PC-3 (cell line): ENCODE results near the gene IQSEC3. TPM values are rescaled to one million over a fixed set of nuclear protein-coding genes. Genes with fewer than 3 reads are reported as not detected.
"Not testable (repeated sequence)": the region's sequence is repeated elsewhere in the genome, so short reads cannot be mapped to it uniquely, and the experiment has no call there.

Source experiments
- ATAC-seq: fragments of 200-7000 bp; cut with Tn5 transposase; 2 replicates; pipeline ENCODE4 v1.9.1; 2020; ENCODE audit warnings: mild to moderate bottlenecking, moderate library complexity
- BruUV-seq: library from RNA; stranded (reverse); fragments of 400-500 nt; replicated peaks from 2 replicates; lab custom pipeline; 2021; lab: Mats Ljungman, UMichigan
- CTCF ChIA-PET: fragments of 300-600 bp; sonication (Branson Sonifier 250); formaldehyde crosslinking; loops from one replicate; lab custom pipeline; 2022; ENCODE audit warnings: antibody characterized with exemption; lab: Charles Lee
- POLR2A ChIA-PET: fragments of 300-600 bp; sonication (Branson Sonifier 250); formaldehyde crosslinking; loops from one replicate; lab custom pipeline; 2022; ENCODE audit warnings: antibody characterized with exemption; ENCODE audit not compliant: unreplicated experiment; lab: Charles Lee
- DNase-seq: peaks from one replicate; pipeline ENCODE4 v3.0.0-alpha.2; 2015
- H2AFZ ChIP-seq: fragments of 300-600 bp; sonication (generic); 2 replicates; pipeline ENCODE4 v1.6.0; 2016; ENCODE audit warnings: antibody characterized with exemption, low read length
- H3F3A ChIP-seq: fragments of 300-600 bp; sonication (generic); one replicate; pipeline ENCODE4 v1.6.0; 2017; ENCODE audit warnings: antibody characterized with exemption, low read length, control low read depth, mild to moderate bottlenecking; ENCODE audit not compliant: unreplicated experiment
- H3K27ac ChIP-seq: fragments of 300-600 bp; sonication (generic); 2 replicates; pipeline ENCODE4 v1.5.1; 2016; ENCODE audit warnings: mild to moderate bottlenecking, low read length
- H3K27me3 ChIP-seq: fragments of 300-600 bp; sonication (generic); 2 replicates; pipeline ENCODE4 v1.6.1; 2016; ENCODE audit warnings: low read length, mixed read lengths
- H3K36me3 ChIP-seq: fragments of 300-600 bp; sonication (generic); 2 replicates; pipeline ENCODE4 v1.6.1; 2016; ENCODE audit warnings: low read depth, mixed run types, low read length, mixed read lengths
- H3K4me1 ChIP-seq: fragments of 300-600 bp; sonication (generic); 2 replicates; pipeline ENCODE4 v1.5.1; 2016; ENCODE audit warnings: low read length; ENCODE audit not compliant: insufficient read depth
- H3K4me2 ChIP-seq: fragments of 300-600 bp; sonication (generic); 2 replicates; pipeline ENCODE4 v1.6.0; 2016; ENCODE audit warnings: low read length
- H3K4me3 ChIP-seq: fragments of 300-600 bp; sonication (generic); 2 replicates; pipeline ENCODE4 v1.5.1; 2016; ENCODE audit warnings: mild to moderate bottlenecking, low read length, mixed read lengths
- H3K79me2 ChIP-seq: fragments of 300-600 bp; sonication (generic); 2 replicates; pipeline ENCODE4 v1.6.1; 2017; ENCODE audit warnings: low read length, mixed read lengths
- H3K9ac ChIP-seq: fragments of 300-600 bp; sonication (generic); 2 replicates; pipeline ENCODE4 v1.6.0; 2016; ENCODE audit warnings: mild to moderate bottlenecking, low read length
- H3K9me2 ChIP-seq: fragments of 300-600 bp; sonication (generic); replicated peaks from 2 replicates; pipeline ENCODE4 v1.6.1; 2016; ENCODE audit warnings: mixed run types, low read length, mixed read lengths
- H3K9me3 ChIP-seq: fragments of 300-600 bp; sonication (generic); 2 replicates; pipeline ENCODE4 v1.6.1; 2016; ENCODE audit warnings: low read length, mixed read lengths
- H4K20me1 ChIP-seq: fragments of 300-600 bp; sonication (generic); 2 replicates; pipeline ENCODE4 v1.6.1; 2016; ENCODE audit warnings: low read length, mixed read lengths
- EZH2 ChIP-seq: fragments of 300-600 bp; sonication (generic); IDR thresholded peaks from one replicate; pipeline ENCODE4 v1.6.1; 2017; ENCODE audit warnings: antibody characterized with exemption, mild to moderate bottlenecking, low read length; ENCODE audit not compliant: unreplicated experiment
- EZH2phosphoT487 ChIP-seq: fragments of 300-600 bp; sonication (generic); IDR thresholded peaks from 2 replicates; pipeline ENCODE4 v1.6.1; 2018; ENCODE audit warnings: mild to moderate bottlenecking, antibody characterized with exemption, low read length, borderline replicate concordance
- intact Hi-C: fragments of 100-400 bp; cut with micrococcal nuclease; formaldehyde crosslinking; loops from 2 replicates; pipeline ENCODE4 v1.9.0; 2023
- total RNA-seq: library from RNA; depleted of rRNA; stranded (reverse); fragments of >200 nt; gene quantifications from 2 replicates; pipeline ENCODE4 v1.2.3, GENCODE V29; 2014
- TF ChIP-seq, protein P1 (sequence below): fragments of 300-600 bp; sonication (generic); conservative IDR thresholded peaks from 2 replicates; pipeline ENCODE4 v1.5.1; 2017; ENCODE audit warnings: antibody characterized with exemption, low read depth, mild to moderate bottlenecking, low read length

IQSEC3 gene
- total RNA-seq, 1 experiment from 2014 or later = 0.11 TPM

DNA sequence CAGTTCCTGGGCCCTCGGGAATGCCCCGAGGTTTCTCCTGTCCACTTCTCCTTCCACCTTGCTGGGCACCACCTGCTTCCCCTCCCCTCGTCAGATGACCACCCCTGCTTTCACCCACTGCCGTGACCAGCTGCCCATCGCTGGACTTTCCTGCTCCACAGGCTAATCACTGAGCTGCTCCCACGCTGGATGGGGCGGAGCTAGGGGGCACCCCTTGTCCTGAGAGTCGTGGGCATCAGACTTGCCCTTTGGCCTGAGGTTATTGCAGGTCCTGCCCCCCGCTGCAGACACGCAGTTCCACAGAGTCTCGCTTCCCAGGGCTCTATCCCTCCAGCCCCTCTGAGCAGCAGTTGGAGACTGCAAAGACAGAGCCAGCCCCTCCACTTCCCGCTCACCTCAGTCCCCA, 147.0 kb downstream of the IQSEC3 start:
- H3K4me2 ChIP-seq = peak overlapping the region; percentile 60
- peak overlapping the region; percentile 15; the same call in 1 of the 2 replicates for H2AFZ ChIP-seq
- H3K9me2 ChIP-seq = no peaks in the 10 kb centered on the region
- no peak overlapping the region for H3K9ac ChIP-seq
- no peak overlapping the region for H3K27ac ChIP-seq
- no peaks in the 10 kb centered on the region for H3F3A ChIP-seq
- no TSS peak for BruUV-seq
- peaks cover 29% of the 10 kb centered on the region for H3K27me3 ChIP-seq
- H3K79me2 ChIP-seq = no peaks in the 10 kb centered on the region
- no peaks in the 10 kb centered on the region for H3K9me3 ChIP-seq
- no peak for ATAC-seq
- POLR2A ChIA-PET = no interaction called here
- peak overlapping the region; percentile 42 for H3K4me3 ChIP-seq
- H3K36me3 ChIP-seq = no peaks in the 10 kb centered on the region
- H3K4me1 ChIP-seq = no peaks in the 10 kb centered on the region
- DNase-seq = no peak
- CTCF ChIA-PET = no interaction called here
- intact Hi-C loops = no loop called here
- H4K20me1 ChIP-seq = no peaks in the 10 kb centered on the region
- TF ChIP-seq EZH2phosphoT487 (no peak), EZH2 (no peak)
- TF ChIP-seq, protein P1, sequence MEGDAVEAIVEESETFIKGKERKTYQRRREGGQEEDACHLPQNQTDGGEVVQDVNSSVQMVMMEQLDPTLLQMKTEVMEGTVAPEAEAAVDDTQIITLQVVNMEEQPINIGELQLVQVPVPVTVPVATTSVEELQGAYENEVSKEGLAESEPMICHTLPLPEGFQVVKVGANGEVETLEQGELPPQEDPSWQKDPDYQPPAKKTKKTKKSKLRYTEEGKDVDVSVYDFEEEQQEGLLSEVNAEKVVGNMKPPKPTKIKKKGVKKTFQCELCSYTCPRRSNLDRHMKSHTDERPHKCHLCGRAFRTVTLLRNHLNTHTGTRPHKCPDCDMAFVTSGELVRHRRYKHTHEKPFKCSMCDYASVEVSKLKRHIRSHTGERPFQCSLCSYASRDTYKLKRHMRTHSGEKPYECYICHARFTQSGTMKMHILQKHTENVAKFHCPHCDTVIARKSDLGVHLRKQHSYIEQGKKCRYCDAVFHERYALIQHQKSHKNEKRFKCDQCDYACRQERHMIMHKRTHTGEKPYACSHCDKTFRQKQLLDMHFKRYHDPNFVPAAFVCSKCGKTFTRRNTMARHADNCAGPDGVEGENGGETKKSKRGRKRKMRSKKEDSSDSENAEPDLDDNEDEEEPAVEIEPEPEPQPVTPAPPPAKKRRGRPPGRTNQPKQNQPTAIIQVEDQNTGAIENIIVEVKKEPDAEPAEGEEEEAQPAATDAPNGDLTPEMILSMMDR = no peak

DNA sequence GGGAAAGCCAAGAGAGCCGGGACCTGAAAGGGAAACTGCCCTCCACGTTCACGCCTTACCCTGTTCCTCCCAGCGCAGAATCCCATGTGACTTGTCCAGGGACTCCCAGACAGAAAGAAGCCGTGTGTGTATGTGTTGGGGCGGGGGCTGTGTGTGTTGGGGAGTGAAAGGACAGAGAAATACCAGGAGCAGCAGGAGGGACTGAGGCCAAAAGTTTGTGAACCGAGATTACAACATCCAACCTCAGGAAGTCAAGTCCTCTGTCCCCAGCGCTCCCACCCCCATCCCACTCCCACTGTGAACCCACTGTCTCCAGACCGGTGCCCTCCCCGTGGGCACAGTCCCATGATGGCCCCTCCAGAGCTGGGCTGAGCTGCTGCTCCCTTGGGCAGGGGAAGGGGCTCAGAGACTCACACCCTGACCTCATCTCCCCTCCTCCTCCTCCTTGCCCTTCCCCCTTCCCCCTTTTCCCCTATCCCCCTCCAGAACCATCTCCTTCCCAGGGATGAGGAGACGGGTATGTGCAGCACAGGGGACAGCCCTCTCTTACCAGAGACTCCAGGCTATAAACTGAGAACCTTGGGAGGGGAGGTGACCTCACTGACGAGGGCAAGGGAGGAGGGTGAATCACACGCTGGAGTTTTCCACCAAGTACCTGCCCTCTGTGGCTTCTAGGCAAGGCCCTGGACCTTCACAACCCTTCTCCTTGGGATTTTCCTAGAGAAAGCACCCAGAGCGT, 147.6 kb downstream of the IQSEC3 start, which contains the start of gene SLC6A12:
SLC6A12 (minus strand) TSS at position 155 of the 739 bp plus-strand sequence. CDS start 4,171 bp downstream, outside the sequence.
- DNase-seq (no peak), ATAC-seq (no peak)
- peak within 1 kb of the TSS; percentile 60 for H3K4me2 ChIP-seq
- H3K9ac ChIP-seq = no peak within 1 kb of the TSS
- no peaks in the 10 kb centered on the region for H3F3A ChIP-seq
- no peaks in the 10 kb centered on the region for H3K9me2 ChIP-seq
- POLR2A ChIA-PET = no interaction called here
- no peaks in the 10 kb centered on the region for H4K20me1 ChIP-seq
- peaks cover 22% of the 10 kb centered on the region for H3K27me3 ChIP-seq
- no peaks in the 10 kb centered on the region for H3K9me3 ChIP-seq
- TF ChIP-seq EZH2 (no peak), EZH2phosphoT487 (no peak)
- TF ChIP-seq, protein P1 = no peak
- intact Hi-C loops = no loop called here
- H3K36me3 ChIP-seq = no peaks in the 10 kb centered on the region
- peak within 1 kb of the TSS; percentile 15; the same call in 1 of the 2 replicates for H2AFZ ChIP-seq
- no peak within 1 kb of the TSS for H3K27ac ChIP-seq
- H3K79me2 ChIP-seq = no peaks in the 10 kb centered on the region
- CTCF ChIA-PET = no interaction called here
- BruUV-seq = no TSS peak
- H3K4me1 ChIP-seq = no peaks in the 10 kb centered on the region
- H3K4me3 ChIP-seq = peak within 1 kb of the TSS; percentile 42

DNA sequence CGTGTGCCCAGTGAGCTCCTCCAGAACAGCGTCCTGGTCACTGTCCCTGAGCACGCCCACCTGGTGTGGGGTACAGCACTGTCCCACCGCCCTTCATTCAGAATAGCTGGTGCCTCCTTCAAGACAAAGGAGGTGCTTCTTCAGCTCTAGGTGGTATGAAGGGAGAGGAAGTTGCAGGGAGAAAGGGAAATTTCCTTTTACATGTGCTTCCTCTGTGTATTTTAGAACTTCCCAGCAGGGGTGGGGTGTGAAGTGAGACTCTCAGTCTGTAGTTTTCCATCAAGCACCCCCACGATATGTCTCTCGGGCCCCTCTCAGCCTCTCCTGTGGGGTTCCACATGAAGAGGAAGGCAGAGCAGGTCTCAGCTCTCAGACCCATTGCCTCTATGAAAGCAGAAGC, 148.5 kb downstream of the IQSEC3 start:
- Histone ChIP-seq H3K4me2 (no peak overlapping the region), H2AFZ (no peak overlapping the region), H3F3A (no peaks in the 10 kb centered on the region), H3K9ac (no peak overlapping the region), H3K79me2 (no peaks in the 10 kb centered on the region), H3K27ac (no peak overlapping the region), H3K27me3 (peaks cover 21% of the 10 kb centered on the region), H3K9me2 (no peaks in the 10 kb centered on the region), H4K20me1 (no peaks in the 10 kb centered on the region), H3K9me3 (no peaks in the 10 kb centered on the region), H3K4me1 (no peaks in the 10 kb centered on the region), H3K4me3 (no peak overlapping the region), H3K36me3 (no peaks in the 10 kb centered on the region; the same call in 1 of the 2 replicates)
- TF ChIP-seq EZH2 = no peak
- TF ChIP-seq, protein P1 = no peak
- no peak for TF ChIP-seq EZH2phosphoT487
- BruUV-seq = no TSS peak
- ChIA-PET CTCF (no interaction called here), POLR2A (no interaction called here)
- no peak for DNase-seq
- intact Hi-C loops = no loop called here
- ATAC-seq = no peak

DNA sequence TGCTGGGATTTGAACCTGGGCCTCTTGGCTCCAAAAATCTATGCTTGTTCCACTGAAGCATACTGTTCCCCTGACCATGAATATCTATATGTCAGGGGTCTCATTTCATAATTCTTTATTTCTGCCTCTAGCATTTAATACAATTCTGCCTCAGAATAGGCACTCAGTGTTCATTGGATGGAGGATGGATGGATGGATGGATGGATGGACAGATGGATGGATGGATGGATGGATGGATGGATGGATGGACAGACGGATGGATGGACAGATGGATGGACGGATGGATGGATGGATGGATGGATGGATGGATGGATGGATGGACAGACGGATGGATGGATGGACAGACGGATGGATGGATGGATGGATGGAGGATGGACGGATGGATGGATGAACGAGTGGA, 150.5 kb downstream of the IQSEC3 start:
- DNase-seq, POLR2A ChIA-PET, BruUV-seq: not testable (repeated sequence)

More for the DNA sequence above, 150.5 kb downstream of the IQSEC3 start:
- H3K79me2 ChIP-seq, H3K4me2 ChIP-seq, H3K36me3 ChIP-seq, H3K4me3 ChIP-seq, H2AFZ ChIP-seq, H4K20me1 ChIP-seq, H3K9me2 ChIP-seq, H3K9ac ChIP-seq, H3K27ac ChIP-seq, ATAC-seq, H3K9me3 ChIP-seq, CTCF ChIA-PET, H3F3A ChIP-seq, H3K4me1 ChIP-seq, intact Hi-C loops: not testable (repeated sequence)
- H3K27me3 ChIP-seq = peaks cover 21% of the 10 kb centered on the region
